Embryonic facial prominence (tissue), 1 donor: Measurements from ENCODE around the gene F12.
A peak's percentile ranks its signal among the peaks of the same experiment; 100 is the strongest.
"Not testable (repeated sequence)": the region's sequence is repeated elsewhere in the genome, so short reads cannot be mapped to it uniquely, and the experiment has no call there.

Experiments
- DNase-seq: peaks from one replicate; pipeline ENCODE4 v3.0.0-alpha.2; 2016; ENCODE audit errors: extremely low spot score

The F12 gene

DNA sequence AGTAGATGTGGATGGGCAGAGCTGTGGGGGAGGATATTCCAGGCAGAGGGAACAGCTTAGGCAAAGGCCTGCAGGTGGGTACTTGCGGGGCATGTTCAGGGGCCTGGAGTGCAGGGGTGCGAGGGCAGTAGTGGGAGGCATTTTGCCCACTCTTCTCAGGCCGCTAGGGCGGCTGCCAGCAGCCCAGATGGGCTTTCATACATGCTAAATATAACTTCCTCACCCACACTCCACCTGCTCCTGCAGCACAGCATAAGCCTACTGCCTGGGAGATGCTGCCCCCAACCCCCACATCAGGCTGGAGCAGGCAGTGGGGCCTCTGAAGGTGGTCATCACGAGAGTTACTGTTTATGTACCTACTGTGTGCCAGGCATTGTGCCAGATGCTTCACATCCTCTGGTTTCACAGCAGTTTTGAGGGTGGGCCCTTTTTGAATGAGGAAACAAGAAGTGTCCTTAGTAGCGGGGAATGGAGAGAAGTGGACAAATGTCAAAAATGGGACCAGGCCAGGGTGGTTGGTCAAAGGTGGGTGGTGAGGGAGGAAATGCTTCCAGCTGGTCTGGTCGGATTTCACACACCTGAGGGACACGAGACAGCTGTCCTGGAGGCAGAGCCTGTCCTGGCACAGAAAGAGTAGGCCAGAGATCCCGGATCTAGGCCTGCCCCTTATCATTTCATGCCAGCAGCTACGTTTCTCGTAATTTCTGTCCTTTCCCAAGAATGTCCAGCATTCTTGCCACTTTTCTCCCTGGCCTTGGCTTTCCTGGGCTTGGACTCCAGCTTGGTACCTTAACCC, 39.5 kb downstream of the F12 start:
- no peak for DNase-seq

DNA sequence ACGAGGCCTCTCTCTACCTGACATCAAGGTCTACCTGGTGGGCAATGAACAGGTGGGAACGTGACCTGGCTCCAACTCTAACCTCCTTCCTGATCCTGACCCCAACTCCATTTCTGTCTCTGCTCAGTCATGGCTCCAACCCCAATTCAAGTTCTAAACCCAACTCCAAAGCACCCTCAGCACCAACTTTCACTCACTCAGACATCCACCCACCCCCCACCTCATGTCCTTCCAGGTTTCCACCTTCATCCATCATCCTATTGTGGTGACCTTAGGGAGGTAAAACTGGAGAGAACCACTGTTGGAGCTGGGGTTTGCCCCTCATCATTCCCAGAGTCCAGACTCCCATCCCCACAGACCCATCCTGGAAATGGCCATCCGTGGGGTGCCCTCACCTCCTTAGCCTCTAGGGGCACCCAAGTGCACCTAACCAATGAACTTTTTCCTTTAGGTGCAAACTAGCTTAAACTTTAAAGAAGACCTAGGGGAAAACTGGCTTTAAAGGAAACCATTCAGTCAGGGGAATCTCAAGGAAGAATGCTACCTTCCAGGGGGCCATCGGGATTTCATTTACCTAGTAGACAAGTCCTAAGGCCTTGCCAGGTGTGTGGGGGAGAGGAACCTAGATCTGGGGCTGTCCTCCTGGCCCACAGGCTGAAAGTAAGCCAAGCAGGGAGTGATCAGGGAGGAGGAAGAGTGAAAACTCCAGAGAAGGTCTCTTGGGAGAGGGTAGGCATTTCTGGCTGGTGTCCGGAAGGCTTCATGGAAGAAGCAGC, 40.3 kb downstream of the F12 start:
- DNase-seq, result no peak

DNA sequence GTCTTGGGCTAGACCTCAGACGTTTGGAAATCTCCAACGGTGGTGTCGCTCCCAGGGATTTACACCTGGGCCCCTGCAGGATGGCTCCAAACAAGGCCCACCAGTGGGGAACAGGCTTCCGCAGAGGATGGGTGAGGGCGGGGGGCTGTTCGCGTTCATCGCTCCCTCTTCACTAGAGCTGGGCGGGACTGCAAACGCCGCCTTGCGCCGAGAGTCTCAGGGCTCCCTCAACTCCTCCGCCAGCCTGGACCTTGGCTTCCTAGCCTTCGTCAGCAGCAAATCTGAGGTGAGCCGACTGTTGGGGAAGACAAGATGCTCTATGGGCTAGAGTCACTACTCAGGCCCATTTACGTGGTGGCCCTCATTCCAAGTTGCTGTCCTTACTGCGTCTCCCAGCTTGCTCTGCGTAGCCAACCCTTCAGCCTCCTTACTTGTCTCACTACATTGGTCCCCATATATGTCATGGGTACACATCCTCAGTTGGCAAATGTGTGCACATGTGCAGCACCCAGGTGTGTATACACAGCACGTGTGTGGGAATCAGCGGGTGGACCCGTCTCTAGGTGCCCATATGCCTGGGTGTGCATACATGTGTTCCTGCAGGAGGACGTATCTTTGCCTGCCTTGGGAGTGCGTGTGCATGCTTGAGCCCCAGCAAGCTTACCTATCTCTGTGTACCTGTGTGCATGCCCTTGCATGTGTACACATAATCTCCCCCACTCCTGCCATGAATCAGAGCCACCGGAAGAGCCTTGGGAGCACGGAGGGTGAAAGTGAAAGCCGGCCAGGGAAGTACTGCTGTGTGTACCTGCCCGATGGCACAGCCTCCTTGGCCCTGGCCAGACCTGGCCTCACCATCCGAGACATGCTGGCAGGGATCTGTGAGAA, 41.1 kb downstream of the F12 start:
- DNase-seq, result no peak

DNA sequence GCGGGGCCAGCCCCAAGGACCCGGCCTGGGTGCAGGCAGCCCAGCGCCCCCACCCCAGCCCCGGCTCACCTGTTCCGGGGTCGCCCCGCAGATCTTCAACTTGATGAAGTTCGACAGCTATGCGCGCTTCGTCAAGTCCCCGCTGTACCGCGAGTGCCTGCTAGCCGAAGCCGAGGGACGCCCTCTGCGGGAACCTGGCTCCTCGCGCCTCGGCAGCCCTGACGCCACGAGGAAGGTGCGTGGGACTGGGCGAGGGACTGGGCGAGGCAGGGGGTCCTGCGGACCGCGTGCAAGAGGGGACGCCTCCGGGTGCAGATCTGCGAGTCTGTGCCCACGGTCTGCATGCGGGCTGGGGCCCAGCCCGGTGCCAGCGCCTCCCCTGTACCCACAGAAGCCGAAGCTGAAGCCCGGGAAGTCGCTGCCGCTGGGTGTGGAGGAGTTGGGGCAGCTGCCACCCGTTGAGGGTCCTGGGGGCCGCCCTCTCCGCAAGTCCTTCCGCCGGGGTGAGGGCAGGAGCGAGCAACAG, 42.0 kb downstream of the F12 start:
- no peak for DNase-seq

DNA sequence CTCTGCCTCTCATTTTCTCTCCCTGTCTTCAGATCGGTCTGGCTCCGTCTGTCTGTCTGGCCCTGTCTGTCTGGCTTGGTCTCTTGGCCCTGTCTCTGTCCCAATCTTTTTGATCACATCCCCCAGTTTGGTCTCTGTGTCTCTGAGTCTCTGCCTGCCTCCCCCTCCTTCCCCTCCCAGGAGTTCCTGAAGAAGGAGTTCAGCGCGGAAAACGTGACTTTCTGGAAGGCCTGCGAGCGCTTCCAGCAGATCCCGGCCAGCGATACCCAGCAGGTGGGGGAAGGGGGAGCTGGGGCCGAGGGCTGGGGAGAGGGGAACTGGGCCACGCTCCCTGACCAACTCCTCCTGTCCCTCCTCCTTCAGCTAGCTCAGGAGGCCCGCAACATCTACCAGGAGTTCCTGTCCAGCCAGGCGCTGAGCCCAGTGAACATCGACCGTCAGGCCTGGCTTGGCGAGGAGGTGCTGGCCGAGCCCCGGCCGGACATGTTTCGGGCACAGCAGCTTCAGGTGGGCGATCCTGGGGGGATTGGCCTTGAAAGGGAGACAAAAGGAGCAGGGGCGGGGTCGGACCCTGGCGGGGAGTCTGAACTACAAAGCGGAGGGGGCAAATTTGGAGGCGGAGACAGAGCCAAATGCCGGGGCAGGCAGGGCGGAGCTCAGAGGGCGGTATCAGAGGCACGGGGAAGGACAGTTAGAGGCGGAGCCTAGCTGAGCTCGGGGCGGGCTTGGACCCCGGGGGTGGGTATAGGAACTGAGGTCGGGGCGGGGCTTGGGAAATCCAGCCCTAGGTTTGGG, 42.6 kb downstream of the F12 start:
- peak; percentile 68 for DNase-seq

DNA sequence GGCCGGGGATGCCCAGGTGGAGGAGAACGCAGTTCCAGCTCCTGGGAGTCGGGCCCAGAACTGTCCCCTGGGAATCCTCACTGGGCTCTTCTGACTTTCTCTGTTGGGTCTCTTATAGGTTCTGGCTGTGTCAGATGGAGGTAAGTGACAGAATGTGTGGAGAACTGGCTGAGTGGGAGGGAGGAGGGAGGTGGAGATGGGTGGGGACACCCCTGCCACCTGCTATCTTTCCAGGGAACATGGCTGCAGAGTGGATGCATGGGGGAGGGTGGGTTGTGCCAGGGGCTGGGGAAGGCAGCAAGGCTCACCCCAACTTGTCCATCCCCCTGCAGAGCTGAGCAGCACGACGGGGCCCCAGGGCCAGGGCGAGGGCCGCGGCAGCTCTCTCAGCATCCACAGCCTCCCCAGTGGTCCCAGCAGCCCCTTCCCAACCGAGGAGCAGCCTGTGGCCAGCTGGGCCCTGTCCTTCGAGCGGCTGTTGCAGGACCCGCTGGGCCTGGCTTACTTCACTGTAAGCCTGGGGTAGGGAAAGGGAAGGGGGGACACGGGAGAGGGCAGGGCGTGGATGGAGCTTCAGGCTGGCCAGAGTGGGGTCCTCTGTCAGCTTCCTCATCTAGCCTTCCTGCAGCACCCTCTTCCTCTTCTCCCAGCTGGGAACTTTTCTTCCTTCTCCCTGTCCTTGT, 43.4 kb downstream of the F12 start:
- DNase-seq, result no peak

DNA sequence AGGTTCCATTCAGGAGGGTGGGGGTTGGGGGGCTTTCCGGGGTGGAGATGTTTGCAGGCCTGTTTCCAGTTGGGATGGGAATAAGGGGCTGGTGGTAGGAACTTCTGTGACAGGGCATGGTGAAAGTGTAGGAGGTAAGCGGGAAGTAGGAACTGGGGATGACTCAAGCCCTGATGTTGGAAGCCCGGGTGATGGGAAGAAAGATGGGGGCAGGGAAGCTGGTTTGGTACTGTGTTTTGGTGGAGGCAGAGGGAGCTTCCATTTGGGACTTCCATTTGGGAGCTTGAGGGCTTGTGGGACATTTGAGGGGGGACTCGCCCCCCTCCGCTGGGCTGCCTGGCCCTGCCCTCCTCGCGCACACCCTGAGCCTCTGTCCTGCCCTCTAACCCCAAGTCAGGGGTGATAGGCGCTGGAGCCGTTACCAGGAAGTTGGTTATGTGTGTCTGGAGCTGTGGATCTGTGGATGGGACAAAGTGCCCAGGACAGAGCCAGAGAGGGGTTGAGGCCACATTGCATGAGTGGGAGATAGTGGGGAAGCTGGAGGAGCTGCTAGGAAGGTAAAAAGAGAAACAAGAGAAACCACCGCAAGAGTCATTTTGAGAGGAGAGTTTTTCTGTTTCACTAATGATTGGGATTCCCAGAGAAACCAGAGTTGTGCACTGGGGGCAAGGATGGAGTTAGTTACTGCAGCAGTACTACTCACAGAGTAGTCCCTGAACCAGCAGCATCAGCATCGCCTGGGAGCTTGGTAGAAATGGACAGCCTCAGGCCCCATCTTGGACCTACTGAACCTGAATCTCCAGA, 45.0 kb downstream of the F12 start:
- DNase-seq, result no peak

DNA sequence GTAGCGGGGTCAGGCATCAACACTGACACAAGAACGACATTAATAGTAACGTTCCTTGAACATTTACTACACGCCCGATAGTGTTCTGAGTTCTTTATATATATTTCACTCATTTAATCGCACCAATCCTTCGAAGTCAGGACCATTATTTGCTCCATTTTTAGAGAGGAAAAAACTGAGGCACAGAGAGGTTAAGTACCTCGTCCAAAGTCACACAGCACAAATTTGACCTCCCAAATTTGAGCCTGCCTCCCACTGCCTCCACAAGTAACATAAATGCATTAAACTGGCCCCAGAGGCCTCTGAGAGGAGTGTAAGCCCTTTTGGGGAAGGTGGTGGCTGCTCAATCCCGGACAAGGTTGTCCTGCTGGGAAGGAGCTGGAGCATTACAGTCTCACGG, 45.8 kb downstream of the F12 start:
- no peak for DNase-seq

DNA sequence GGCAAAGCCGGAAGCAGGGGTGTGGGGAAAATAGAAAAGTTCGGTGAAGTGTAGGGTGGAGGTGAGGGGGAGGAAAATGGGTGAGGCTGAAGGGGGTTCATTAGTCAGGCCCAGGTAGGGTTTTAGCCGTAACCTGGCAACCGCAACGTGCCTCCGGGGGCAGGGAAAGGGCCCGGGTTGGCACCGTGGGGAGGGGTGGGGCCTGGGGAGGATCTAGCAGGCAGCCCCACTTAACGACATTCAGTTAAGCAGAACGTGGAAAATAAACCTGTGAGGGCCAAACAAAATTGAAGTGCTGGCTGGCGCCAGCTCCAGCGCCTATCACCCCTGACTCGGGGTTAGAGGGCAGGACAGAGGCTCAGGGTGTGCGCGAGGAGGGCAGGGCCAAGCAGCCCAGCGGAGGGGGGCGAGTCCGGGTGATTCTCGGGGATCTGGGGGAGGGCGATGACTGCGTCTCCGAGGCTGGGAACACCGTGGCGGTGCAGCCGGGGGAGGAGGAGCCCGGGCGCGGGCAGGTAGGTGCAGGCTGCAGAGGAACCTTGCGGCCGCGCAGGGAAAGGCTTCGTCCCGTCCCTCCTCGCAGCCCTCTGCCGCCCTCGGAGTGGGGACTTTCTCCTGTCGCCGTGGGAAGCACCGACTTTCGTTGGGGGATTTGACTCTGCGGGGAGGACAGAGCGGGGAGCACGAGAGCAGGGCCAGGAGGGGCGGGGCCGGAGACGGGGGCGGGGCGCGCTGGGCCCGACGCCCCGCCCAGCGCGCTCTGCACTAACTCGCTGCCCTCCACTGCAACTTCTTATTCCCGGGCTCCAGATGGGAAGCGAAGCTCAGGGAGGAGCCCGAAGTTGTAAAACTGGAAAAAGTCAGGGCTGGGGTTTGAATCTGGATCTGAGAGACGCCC, 46.5 kb downstream of the F12 start:
- DNase-seq, result no peak

DNA sequence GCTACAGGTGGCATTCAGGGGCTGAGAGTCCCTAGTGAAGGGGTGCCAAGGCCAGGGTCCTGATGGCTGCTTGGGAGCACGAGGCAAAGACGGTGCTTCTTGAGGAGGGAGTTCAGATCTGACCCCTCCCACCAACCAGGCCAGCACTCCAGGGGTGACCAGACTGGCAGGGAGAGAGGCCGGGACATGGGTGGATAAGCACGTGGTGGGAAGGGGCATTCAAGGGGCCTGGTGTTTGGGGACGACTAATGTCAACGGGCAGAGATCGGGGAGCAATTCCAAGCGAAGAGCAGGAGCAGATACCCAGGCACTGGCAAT, 47.1 kb downstream of the F12 start:
- DNase-seq, result no peak

DNA sequence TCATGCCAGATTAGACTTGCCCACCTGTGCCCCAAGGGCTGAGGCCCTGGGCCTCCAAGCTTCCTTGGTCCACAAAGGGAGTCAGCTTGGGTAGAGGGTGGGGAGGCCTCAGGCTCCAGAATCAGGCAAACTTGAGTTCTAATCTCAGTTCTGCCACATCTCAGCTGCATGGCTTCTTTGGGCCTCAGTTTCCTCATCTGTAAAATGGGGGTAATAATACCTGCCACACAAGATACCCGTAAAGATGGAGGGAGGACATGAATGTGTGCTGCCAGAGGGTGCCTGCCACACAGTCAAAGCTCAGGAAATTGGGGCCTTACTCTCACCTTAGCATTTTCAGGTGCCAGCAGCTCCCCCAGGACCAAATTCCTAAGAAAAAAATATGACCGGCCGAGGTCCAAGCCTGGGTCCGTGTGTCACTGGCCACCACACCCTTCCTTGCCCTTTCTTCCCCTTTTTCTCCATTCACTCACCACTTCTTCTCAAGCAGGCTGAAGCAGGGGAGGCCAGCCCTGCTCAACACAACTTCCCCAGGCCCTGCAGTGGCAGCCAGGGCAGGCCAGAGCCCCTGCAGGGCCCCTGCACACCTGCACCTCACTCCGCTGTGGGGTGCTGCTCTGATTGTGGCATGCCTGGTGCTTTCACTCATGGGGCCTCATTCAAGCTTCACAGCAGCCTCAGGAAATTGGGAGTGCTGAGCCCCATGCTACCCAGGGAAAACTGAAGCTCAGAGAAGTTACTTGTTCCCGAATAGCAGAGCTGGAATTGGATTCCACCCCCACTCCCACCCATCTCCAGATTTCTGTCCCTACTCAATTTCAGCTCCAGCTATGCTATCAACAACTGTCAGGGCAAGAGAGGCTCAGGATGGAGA, 47.7 kb downstream of the F12 start:
- DNase-seq, result no peak

DNA sequence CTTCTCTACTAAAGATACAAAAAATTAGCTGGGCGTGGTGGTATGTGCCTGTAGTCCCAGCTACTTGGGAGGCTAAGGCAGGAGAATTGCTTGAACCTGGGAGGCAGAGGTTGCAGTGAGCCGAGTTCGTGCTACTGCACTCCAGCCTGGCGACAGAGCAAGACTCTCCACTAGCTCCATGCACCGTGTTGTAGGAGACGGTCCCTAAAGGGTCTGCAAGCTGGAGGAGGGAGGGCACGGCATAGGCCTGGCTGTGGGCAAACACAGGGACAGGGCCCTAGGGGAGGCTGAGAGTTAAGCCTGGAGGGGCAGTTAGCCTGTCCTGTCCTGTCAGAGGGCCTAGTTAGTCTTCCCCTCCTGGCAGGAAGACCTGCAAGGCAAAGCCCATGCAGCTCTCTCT, 48.6 kb downstream of the F12 start:
- DNase-seq, result not testable (repeated sequence)

DNA sequence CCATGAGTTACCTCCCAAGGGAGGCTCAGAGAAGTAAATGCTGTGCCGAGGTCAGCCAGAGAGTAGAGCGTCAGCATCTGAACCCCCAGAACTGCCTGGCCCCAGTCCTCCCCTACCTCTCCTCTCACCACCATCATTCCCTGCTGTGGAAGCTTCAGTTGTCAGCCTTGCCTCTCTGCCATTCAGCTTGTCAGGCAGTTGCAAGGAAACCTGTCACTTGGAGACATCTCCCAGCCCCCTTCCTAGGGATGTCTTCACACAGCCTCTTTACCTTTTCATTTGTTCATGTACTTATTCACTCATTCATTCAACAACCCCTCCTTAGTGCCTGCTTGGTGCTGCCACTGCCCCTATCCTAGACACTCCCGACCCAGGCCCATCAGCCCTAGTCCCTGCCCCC, 49.5 kb downstream of the F12 start:
- DNase-seq, result no peak

DNA sequence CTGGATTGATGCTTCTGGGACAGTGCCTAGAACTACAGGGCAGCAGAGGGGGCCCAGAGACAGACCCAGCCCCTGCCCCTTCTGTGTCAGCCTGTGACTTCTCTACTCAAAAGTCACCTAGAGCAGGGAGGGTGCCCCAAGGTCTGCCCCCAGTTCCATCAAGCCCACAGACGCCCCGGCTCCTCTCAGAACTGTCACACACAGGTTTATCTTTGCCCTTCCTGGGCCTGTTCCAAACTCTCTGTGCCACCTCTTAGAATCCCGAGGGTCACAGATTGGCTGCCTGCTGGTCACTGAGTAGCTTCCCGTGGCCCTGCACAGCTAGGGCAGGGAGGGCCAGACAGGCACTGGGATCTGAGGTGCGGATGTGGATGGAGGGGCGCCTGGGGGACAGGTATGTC, 49.9 kb downstream of the F12 start:
- no peak for DNase-seq

DNA sequence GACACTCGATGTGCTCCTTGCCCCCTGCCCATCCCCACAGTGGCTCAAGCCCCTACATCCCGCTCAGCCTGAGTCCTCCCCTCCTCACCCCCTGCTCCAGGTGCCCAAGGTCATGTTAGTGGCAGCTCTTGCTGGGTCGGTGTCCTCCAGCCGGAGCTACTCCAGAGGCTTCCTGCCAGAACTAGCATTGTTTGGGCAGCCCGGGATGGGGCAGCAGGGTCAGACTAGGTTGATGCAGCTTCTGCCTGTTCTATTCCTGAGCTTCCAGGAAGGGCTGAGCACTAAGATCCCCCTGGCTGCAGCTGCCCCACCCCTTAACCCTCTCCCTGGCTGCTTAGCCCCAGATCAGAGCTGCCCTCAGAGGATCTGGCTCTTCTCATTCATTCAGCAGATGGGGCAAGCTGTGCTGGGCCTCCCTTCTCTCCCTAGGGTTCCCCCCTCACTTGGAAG, 51.0 kb downstream of the F12 start:
- DNase-seq, result no peak

DNA sequence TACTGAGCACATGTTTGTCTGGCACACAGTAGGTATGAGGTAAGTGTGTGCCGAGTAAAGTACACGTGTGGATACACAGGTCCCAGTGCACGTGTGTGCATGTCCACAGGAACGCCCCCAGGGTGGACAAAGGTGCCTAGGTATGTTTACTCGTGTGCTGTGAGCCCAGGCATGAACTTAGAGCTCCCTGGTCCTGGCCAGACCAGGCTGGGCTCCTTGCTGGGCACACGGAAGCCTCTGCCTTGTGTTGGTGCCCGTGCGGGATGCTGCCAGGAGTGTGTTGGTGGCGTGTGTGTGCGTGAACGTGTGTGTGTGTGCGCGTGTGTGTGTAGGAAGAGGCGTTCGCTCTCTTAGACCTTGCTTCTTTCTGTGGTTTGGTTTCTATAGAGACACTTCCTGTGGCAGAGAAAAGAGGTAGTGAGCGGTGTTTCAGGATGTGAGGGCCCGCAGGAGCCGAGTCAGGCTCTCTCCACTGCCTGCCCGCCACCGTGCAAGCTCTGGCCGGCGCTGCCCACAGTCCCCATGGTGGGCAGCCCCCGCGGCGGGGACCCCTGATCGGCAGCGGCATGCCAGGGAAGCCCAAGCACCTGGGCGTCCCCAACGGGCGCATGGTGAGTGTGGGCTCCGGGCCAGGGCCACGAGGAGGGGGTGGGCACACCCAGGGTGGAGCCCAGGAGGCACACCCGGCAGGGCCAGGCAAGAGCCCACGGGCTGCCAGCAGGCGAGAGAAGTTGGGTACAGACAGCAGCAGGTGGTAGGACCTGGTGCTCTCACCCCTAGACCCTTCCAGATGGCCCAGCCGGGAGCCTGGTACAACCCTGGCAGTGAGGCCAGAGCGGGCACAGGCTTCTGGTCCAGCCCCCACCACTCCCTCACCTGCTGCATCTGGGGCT, 51.7 kb downstream of the F12 start, which contains the start of gene RGS14:
Gene RGS14, plus strand, starts transcription at position 466 of the 893 bp plus-strand sequence. Its CDS starts 101 bp downstream, at position 567.
- no peak for DNase-seq

DNA sequence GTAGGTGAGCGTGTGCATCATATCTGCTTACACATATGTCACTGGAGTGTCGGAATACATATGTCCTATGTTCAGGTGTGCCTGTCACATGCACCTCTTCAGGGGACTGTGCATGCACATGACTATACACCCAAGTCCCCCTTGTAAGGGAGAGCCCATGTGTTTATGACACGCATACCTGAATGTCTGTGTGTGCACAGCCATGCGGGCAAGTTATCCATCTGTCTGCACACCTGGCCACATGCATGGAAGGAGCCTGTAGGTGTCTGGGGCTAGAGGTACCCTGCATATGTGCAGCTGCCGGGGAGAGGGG, 52.3 kb downstream of the F12 start:
- no peak for DNase-seq
